HG03139 (cell line): ENCODE measurements around the gene GRPEL1.
A peak's percentile ranks its signal among the peaks of the same experiment; 100 is the strongest.
"Not testable (repeated sequence)": the region's sequence is repeated elsewhere in the genome, so short reads cannot be mapped to it uniquely, and the experiment has no call there.

Experiments
- ATAC-seq: cut with Tn5 transposase; IDR thresholded peaks from one replicate; pipeline ENCODE4 v1.9.1; 2021; ENCODE audit not compliant: unreplicated experiment

GRPEL1 gene

DNA sequence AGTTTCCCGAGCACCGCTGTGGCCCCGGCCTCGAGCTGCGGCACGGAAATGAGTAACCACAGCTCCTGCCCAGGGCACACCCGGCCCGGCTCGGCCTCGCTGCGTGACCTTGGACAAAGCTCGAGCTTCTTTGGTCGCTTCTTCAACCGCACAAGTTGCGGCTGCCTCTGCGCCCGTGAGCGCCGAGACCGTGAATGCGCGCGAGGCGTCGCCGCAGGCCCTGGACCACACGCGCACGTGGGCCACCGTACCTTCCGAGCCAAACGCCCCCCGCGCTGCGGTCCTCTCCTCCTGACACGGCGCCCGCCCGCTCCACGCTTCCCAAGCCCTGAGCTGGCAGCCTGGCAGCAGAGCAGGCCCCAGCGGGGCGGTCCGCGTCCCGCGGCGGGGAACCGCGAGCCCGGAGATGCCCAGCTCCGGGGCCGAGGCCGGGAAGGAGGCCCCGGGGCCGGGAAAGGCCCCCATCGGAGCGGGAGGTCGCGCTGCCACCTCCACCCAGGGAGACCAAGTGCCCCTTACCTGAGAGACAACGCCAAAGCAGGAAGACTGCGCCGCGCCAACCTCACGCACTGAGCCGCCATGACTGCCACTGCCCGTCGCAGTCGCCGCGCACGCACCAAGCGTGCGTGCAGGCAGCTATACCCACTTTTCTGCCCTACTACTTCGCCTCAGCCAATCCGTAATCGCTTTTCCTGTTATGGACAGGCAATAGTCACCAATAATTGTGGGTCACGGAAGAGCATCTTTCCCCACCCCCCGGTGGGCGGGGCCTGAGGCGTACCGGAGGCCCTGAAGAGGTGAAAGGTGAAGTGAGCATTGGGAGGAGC lies at the start of gene GRPEL1:
GRPEL1 (minus strand) TSS at position 613 of the 827 bp plus-strand sequence; CDS start at position 581, 32 bp downstream.
- peak; percentile 86 for ATAC-seq

GRCh38 chr4:7116705-7117104 lies 48.8 kb upstream of the GRPEL1 start:
- ATAC-seq: no peak

DNA sequence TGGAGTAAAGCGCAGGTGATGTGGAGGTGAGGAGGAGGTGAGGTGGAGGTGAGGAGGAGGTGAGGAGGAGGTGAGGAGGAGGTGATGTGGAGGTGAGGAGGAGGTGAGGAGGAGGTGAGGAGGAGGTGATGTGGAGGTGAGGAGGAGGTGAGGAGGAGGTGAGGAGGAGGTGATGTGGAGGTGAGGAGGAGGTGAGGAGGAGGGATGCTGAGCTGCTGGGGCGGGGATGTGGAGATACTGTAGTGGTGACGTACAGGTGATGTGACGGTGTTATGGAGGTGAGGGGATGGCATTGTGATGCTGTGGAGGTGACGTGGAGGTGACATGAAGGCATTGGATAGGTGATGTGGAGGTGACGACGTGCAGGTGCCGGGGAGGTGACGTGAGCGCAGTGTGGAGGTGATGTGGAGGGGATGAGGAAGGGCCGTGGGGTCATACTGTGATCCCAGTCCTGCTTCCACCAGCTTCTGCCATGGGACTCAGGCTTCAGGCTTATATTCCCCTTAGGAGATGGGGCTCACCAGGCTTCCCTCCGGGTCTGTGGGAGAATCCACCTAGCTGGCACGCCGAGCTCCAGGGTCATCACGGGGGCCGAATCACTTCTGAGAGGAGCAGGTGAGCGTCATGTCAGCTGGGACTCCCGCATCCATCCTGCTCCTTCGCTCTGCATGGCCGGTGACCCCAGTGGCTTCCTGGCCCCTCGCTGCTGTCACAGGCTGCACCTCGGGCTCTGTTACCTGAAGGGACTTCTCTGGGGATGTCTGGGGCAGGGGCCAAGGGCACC lies 47.9 kb upstream of the GRPEL1 start:
- no peak for ATAC-seq

- ATAC-seq: no peak
Observed at GRCh38 chr4:7112656-7113055, 44.8 kb upstream of the GRPEL1 start.

- ATAC-seq: no peak
Observed at GRCh38 chr4:7111441-7111840, 43.6 kb upstream of the GRPEL1 start.

DNA sequence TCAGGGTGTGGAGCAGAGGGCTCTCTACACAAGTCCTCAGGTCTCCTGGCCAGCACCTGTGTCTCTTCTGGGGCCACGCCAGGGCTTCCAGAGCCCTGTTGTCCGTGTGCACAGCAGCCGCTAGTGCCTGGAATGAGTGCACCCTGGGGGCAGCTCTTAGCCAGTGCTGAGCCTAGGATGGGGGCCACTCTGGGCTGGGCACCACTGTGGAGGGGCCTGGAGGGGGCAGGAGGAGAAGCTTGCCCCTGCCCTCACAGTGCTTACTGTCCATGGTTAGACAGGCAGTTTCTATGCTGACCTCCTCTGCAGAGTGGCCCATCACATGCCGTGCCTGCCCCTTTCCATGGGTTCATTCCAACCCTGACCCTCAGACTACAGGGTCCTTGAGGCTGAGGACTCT lies 42.7 kb upstream of the GRPEL1 start:
- ATAC-seq: no peak

DNA sequence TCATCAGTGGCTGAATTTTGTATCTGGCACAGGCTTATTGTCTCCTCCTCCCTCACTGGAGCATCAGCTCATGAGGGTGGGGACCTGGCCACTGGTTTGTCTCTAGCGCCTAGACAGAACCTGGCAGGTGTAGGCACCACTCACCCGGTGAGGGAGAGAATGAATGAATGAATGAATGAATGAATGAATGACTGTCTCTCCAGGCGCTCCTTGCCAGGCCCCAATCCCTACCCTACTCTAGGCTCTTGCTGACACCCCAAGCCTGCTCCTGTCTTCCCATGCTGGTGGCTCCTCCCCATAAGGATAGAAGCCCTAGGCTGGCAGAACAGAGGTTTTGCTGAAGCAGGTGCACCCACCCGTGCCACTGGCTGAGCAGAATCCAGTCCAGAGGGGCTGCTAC lies 41.3 kb upstream of the GRPEL1 start:
- ATAC-seq: no peak

DNA sequence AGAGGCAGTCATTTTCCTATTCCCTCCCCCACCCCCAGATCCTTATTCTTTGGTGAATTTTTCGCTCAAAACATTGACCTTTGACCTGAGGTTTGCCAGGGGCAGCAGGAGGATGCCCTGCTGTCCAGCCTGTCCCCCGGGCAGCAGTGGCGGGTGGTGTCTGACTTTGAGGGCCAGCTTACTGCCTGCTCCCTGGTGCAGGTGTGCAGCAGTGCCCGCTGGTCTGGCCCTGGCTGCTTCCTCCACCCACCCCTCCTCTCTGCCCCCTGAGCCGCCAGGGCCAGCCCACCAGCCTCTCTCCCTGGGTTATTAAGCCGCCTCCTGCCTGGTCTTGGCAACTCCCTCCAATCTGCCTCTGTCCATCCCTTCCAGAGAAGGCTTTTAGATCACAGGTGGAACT lies 40.8 kb upstream of the GRPEL1 start:
- ATAC-seq: no peak

- no peak for ATAC-seq
Observed at GRCh38 chr4:7108046-7108625, 40.3 kb upstream of the GRPEL1 start.

DNA sequence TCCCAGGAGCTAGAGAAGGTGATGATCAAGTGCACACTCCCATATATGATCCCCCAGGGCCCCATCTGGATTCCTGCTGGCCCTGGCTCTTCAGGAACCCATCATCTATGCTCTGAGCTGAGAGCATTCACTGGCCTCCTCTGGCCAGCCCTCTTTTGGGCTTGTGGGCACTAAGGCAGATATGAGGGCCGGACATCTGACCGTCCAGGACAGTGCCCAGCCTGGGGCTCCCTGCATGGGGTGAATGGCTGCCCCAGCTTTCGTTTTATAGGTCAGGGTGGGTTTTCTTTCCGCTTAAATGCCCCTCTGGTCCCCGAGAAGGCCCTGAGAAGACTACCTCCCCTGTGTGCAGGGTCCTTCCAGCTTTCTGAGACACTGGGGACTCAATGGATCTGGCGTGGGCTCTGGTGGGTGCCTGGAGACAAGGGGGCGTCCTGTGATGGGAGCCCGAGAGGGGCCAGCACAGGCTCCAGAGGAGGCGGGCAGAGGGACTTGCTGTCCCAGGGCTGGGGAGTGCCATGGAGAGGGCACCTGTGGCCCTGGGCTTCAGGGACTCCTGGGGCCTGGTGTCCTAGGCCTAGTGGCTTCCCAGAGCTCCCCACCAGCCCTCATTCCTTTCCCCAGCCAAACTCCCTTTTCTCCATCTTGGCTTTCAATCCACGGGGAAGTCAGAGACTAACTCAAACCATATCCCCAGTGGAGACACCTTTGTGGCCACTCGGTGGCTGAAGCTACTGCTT lies 39.5 kb upstream of the GRPEL1 start:
- no peak for ATAC-seq

DNA sequence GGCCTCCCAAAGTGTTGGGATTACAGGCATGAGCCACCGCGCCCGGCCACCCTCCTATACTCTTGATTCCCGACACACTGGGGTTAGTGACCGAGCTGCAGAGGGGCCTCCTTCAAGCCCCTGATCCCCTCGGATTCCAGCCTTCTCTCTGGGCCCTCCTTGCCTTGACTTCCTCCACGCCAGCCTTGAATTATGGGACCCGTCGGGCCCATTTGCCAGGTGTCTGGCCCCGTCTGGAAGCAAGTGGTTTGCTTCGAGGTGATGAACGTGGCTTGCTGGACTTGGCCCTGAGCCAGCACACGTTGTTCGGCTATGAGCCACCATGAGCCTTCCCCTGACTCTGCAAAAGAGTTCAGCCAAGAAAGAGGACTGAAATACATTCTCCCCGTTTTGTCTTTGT lies 37.4 kb upstream of the GRPEL1 start:
- ATAC-seq: no peak

GRCh38 chr4:7104366-7105031 lies 36.6 kb upstream of the GRPEL1 start:
- no peak for ATAC-seq

GRCh38 chr4:7103607-7104365 lies 35.9 kb upstream of the GRPEL1 start:
- ATAC-seq: no peak

- peak; percentile 75 for ATAC-seq
Observed at GRCh38 chr4:7103031-7103606, 35.3 kb upstream of the GRPEL1 start.

- not testable (repeated sequence) for ATAC-seq
Observed at GRCh38 chr4:7102516-7102909, 34.6 kb upstream of the GRPEL1 start.

- ATAC-seq: peak; percentile 63
Observed at GRCh38 chr4:7101692-7102515, 34.0 kb upstream of the GRPEL1 start.

DNA sequence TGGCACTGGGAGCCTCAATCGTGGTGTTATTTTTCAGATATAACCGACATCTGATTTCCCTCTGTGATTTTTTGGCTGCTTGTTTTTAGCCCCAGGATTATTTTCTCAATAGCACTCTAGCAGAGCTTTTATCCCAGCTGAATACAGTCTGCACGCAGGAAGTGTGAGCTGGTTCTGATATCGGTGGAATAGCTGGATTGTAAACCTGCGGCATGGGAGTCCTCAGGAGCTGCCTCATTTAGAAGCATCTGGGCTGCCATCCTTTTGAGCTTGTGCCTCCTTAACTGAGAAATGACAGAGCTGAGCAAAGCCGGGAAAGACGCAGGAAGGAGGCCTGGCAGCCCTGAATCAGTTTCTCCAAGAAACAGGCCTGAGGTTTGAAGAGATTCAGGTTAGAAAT lies 28.4 kb upstream of the GRPEL1 start:
- ATAC-seq: no peak

DNA sequence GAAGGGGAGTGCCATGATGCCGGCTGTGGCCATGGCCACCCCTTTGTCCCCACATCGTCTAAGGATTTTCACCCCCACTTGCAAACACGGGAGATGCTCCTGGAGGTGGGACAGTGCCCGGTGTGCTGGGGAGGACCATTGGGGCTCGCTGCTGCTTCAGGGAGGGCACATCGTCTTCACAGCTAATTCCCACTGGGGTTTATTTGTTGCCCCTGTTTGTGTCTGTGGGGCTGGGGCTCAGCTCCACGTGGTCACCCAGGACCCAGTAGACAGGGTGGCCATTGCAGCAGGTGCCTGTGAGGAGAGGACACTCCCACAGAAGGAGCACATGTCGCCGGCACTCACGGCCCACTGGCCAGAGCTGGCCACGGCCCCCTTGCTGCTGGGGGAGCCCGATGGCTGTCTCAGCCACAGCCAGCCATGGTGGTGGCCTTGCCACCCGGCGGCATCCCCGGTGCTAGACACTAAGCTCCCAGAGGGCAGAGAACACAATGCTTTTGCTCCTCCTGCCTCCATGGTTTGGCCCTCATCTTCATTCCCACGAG lies 27.8 kb upstream of the GRPEL1 start:
- no peak for ATAC-seq
